Tibial nerve (tissue), 4 donors: ENCODE results near the gene AFMID.

Source experiments
- EP300 ChIP-seq, 2 donors: sonication (generic); formaldehyde crosslinking; IDR thresholded peaks; one replicate each; pipeline ENCODE4 v1.6.1; 2017; ENCODE audit warnings: antibody characterized with exemption in 2 of 2, mild to moderate bottlenecking in 1 of 2
- POLR2A ChIP-seq, 2 donors: fragments of 450-650 bp; IDR thresholded peaks; one replicate each; pipeline ENCODE4 v1.6.1; 2017; ENCODE audit warnings: antibody characterized with exemption in 2 of 2, mild to moderate bottlenecking in 2 of 2, moderate library complexity in 2 of 2
- TF ChIP-seq, protein P1 (sequence below), 5 experiments: fragments of 200-600 bp in 3 of 5; fragments of 450-650 bp in 2 of 5; sonication (generic) in 3 of 5; IDR thresholded peaks; one replicate each; pipeline ENCODE4 v1.5.1; 2016 to 2019; ENCODE audit warnings: antibody characterized with exemption in 5 of 5, mild to moderate bottlenecking in 3 of 5, moderate library complexity in 2 of 5

DNA sequence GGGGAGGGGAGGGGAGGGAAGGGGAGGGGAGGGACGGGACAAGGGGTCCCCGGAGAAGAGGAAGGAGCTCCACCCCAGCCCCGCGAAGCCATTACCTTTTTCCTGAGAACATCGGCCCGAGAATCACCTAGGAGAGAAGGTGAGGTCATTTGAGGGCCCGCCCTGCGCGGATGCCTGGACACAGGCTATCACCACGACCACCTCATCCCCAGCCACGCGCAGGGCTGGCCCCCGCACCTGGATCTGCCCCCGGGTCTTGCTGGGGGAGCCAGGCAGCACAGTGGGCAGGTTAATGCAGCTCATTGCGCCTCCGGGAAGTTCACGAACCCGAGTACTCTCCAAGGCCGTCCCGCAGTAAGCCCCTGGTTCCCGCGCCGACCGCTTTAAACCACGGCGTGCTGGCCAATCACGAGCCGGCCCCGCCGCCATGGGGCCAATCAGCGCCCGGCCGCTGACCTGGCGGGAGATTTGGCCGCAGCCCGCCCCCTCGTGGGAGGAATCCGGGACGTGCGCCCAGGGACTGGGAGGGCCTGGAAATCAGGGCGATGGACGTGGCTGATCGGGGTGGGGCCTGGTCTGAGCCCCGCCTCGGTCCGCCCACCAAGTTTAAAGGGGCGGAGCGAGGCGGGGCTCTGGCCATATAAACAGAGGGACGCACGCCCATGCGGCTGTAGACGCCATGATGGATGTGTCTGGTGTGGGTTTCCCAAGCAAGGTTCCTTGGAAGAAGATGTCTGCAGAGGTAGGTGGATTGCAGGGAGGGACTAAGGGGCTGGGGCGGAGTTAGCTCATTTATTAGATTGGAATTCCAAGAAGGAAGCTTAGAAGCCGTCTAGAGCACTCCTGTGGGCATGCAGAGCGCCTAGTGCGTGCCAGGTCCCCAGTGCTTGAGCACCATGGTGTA is at the start of gene AFMID, which contains the start of gene TK1:
- TF ChIP-seq, protein P1, sequence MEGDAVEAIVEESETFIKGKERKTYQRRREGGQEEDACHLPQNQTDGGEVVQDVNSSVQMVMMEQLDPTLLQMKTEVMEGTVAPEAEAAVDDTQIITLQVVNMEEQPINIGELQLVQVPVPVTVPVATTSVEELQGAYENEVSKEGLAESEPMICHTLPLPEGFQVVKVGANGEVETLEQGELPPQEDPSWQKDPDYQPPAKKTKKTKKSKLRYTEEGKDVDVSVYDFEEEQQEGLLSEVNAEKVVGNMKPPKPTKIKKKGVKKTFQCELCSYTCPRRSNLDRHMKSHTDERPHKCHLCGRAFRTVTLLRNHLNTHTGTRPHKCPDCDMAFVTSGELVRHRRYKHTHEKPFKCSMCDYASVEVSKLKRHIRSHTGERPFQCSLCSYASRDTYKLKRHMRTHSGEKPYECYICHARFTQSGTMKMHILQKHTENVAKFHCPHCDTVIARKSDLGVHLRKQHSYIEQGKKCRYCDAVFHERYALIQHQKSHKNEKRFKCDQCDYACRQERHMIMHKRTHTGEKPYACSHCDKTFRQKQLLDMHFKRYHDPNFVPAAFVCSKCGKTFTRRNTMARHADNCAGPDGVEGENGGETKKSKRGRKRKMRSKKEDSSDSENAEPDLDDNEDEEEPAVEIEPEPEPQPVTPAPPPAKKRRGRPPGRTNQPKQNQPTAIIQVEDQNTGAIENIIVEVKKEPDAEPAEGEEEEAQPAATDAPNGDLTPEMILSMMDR (IDR thresholded peaks at IDR 0.05) = peak; percentile 59 to 96 (median 92)
- TF ChIP-seq POLR2A (IDR thresholded peaks at IDR 0.05) = peak; percentile 20 to 63
- peak; percentile 57 to 77 for TF ChIP-seq EP300 (IDR thresholded peaks at IDR 0.05)
